Natural killer cell treated with Interleukin-12 subunit alpha and Interleukin-12 subunit beta and Interleukin-15 and Interleukin-18, amount 100 ng/mL, for 72 hours (primary cell): ENCODE results near the gene BSDC1. TPM values are rescaled to one million over a fixed set of nuclear protein-coding genes. Genes with fewer than 3 reads are reported as not detected.

ENCODE experiments used
- total RNA-seq, 2 donors: library from RNA; stranded (reverse); gene quantifications; one replicate each; pipeline ENCODE4 v1.2.3, GENCODE V29; 2022

Gene BSDC1
- total RNA-seq, 2 donors from 2014 or later, result 55.6 to 68.2 TPM

Other genes with a start within 250 kb of the BSDC1 start
- gene TXLNA, start 214.8 kb downstream of the BSDC1 start, total RNA-seq, result 100 to 1,000 TPM; 101 to 118 TPM
- gene CCDC28B, start 193.8 kb downstream of the BSDC1 start, total RNA-seq, result 10 to 100 TPM; 12.4 to 13.6 TPM
- 1 to 10 TPM; 1.7 to 5.0 TPM for gene IQCC, start 188.8 kb downstream of the BSDC1 start, total RNA-seq
- gene DCDC2B, start 185.4 kb downstream of the BSDC1 start, total RNA-seq, result under 1 TPM; 0.19 to 0.22 TPM
- gene TMEM234, start 172.1 kb downstream of the BSDC1 start, total RNA-seq, result 10 to 100 TPM; 15.6 to 15.8 TPM
- gene EIF3I, start 172.0 kb downstream of the BSDC1 start, total RNA-seq, result 100 to 1,000 TPM; 220 to 244 TPM
- under 1 TPM in 1 of 2 donors, not detected in 1; 0.47 TPM for gene FAM167B, start 147.2 kb downstream of the BSDC1 start, total RNA-seq
- 100 to 1,000 TPM in 1 of 2 donors, 10 to 100 TPM in 1; 66.4 to 140 TPM for gene LCK, start 143.2 kb downstream of the BSDC1 start, total RNA-seq
- gene HDAC1, start 102.4 kb downstream of the BSDC1 start, total RNA-seq, result 100 to 1,000 TPM; 186 to 225 TPM
- 10 to 100 TPM; 11.8 to 35.9 TPM for gene MARCKSL1, start 58.2 kb downstream of the BSDC1 start, total RNA-seq
- 10 to 100 TPM in 1 of 2 donors, 1 to 10 TPM in 1; 6.2 to 13.4 TPM for gene FAM229A, start 32.0 kb downstream of the BSDC1 start, total RNA-seq
- gene TSSK3, start 31.9 kb downstream of the BSDC1 start, total RNA-seq, result under 1 TPM in 1 of 2 donors, not detected in 1; 0.36 TPM
- not detected for gene ZBTB8B, start 70.6 kb upstream of the BSDC1 start, total RNA-seq
- gene ZBTB8A, start 145.0 kb upstream of the BSDC1 start, total RNA-seq, result under 1 TPM; 0.22 to 0.26 TPM